GM21447 (cell line): Measurements from ENCODE around the gene STMP1.

Experiments used
- ATAC-seq: cut with Tn5 transposase; IDR thresholded peaks from one replicate; pipeline ENCODE4 v1.9.1; 2021; ENCODE audit not compliant: unreplicated experiment

The STMP1 gene

DNA sequence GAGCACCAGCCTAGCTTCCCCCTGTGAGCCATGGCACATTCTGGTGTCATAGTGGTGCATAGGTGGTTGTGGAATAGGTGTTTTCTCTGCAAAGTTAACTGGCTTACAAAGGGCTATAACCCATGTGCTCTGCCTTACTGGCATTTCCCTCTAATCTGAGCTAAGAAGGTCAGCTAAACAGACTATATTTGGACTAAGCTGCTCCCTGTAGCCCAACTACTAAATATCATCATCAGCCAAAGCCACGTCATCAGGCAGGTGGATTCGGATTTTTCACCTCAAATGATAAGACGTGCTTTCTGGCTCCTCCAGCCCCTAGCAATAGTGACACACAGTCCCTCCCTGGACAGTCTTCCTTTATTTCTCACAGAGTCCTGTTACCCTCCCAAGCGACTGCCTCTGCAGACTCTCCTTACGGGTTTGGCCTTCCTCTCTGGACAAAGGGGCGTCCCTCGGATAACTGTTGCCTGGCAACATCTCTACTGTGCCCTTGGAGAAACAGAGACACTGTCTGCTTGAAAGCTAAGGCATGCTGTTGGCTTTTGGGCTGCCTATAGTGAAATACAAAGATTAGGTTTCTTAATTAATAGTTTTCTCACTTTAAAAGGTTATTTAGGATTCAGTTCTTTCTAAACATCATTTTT, 56.6 kb downstream of the STMP1 start:
- no peak for ATAC-seq

DNA sequence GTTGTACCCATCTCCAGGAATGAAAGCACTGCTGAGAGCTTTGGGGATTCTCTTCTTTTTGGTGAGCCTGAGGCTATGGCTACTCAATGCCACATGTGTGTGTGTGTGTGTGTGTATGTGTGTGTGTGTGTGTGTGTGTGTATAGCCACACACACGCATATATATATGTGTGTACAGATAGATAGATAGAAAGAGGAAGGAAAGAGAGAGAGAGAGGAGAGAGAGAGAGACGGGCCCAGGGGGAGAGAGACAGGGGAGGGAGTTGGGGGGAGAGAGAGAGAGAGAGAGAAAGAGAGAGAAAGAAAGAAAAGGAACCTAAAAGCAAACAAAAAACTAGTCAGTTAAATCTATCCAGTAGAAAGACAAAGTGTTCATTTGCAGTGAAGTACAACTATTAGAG, 57.4 kb downstream of the STMP1 start:
- no peak for ATAC-seq

DNA sequence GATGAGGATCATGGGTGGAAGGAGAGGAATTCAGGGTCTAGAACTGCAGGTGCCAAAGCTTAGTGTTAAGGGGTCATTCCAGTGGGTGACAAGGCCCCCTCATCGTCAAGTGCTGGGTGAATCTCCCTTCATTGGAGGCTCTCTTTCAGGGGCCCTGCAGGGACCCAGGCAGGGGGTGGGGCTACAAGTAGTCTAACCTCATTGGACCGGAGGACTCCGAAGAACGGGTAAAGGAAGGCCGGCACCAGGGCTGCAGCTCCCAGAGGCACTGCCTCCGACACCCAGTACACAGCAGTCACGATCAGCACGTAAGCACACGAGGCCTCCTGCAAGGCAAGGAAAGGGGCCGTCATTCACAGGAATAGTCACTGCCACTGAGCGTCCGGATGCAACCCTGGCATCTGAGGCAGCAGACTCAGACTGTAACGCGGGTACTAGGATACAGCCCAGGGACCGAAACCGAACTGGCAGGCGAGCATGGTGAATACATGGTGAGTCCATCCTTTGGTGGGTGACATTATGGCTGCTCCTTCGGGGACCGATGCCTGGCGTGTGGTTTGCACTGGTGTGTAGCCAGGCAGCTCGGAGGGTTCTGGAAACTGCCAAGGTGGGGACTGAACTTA, 59.0 kb downstream of the STMP1 start:
- no peak for ATAC-seq

DNA sequence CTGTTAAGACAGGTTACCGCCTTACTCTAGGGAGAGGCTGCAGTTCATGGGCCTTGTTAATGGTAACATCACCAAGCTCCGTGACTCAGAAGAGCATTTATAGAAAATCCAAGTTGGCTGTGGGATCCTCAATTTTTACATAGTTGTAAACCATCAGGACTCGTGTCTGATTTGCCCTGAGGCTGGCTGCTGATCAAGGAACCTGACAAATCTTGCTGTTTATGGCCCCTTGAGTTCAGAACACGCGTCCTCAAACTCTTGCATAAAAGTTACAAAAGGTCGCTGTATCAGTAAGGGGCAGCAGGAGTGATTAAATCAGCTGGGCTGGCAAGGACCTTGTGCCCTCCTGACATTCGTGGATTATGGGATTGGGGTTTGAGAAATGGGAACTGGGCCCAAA, 61.1 kb downstream of the STMP1 start:
- no peak for ATAC-seq
